NB4 (cell line): ENCODE results near the gene DLEC1.

Experiments used
- POLR2A ChIP-seq: IDR thresholded peaks from 2 replicates; pipeline ENCODE4 v1.6.1; 2011; ENCODE audit warnings: mild to moderate bottlenecking; ENCODE audit not compliant: insufficient read length; ENCODE audit errors: extremely low read depth
- TF ChIP-seq, protein P1 (sequence below): IDR thresholded peaks from one replicate; pipeline ENCODE4 v1.5.1; 2012; ENCODE audit warnings: low read depth, low read length

DNA sequence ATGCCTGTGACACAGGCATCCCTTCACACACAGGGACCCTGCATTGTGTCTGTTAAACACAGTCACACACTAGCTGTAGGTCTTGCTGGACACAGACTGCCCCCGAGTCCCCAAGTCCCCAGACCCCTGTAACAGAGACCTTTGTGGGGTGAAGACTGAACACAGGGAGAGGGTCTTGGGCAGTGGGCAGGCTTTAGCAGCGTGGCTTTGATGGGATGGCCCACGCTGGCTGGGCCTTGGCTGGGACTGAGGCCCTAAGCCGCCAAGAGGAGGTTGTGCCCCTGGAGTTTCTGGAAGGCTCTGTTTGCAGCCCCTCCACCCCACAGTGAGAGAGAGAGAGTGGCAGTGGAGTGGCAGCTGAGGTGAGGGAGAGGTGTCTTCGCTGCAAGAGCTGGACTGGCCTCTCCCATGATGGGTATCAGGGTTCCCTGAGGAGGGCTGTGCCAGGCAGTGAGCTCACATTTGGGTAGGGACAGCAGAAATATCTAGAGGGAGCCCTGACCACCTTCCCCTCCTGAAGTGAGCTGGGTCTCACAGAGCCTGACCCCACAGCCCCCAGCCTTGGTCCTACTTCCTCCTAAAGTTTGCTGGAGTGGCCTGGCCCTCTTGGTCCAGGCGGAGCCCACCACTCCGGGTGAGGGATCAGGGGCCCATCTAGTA lies 49.1 kb upstream of the DLEC1 start:
- TF ChIP-seq, protein P1, sequence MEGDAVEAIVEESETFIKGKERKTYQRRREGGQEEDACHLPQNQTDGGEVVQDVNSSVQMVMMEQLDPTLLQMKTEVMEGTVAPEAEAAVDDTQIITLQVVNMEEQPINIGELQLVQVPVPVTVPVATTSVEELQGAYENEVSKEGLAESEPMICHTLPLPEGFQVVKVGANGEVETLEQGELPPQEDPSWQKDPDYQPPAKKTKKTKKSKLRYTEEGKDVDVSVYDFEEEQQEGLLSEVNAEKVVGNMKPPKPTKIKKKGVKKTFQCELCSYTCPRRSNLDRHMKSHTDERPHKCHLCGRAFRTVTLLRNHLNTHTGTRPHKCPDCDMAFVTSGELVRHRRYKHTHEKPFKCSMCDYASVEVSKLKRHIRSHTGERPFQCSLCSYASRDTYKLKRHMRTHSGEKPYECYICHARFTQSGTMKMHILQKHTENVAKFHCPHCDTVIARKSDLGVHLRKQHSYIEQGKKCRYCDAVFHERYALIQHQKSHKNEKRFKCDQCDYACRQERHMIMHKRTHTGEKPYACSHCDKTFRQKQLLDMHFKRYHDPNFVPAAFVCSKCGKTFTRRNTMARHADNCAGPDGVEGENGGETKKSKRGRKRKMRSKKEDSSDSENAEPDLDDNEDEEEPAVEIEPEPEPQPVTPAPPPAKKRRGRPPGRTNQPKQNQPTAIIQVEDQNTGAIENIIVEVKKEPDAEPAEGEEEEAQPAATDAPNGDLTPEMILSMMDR = no peak
- no peak for TF ChIP-seq POLR2A
